ENCODE measurements around the gene MRPS10. TPM values are rescaled to one million over a fixed set of nuclear protein-coding genes. Genes with fewer than 3 reads are reported as not detected.

The MRPS10 gene
- total and polyA plus RNA-seq, 10 of the 15 experiments (the other 5 are each of a cell fraction or from before 2014, with no cell fraction given) = 28.5 to 83.3 (median 52.8) TPM

DNA sequence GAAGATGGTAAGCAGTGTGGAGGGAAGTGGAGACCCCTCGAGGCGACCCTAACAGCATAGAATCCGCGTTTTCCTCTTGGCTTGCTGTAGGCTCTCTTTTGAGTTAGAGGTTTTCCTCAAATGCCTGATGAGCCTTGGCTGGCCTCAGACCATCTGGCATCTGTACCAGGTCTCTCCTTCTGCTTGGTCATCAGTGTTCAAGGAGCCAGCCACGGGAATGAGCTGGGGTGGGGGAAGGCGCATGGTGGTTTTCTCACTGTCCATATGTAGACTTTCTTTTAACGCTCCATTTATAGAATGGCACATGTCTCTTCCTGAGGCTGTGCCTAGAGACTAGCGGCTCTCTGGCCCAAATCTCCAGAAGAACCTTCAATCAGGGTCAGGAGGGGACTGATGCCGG is 52.6 kb downstream of the MRPS10 start:
- ChIA-PET RAD21 (ENCODE audit: unreplicated experiment) (interaction anchor here (0.8 to 1.7 kb wide), 4 partner anchors 8 to 229 kb away, joined by 3 to 9 read pairs (median 4); no protein-coding TSS in a partner anchor), SMC1A (ENCODE audit: uncharacterized antibody, unreplicated experiment) (interaction anchor here (1.1 to 1.8 kb wide), 3 partner anchors 30 to 390 kb away, joined by 3 to 6 read pairs (median 4); no protein-coding TSS in a partner anchor), POLR2A (no interaction called here), CTCF (interaction anchor here (0.6 to 2.6 kb wide), 9 partner anchors 28 to 764 kb away, joined by 3 to 14 read pairs (median 4); no protein-coding TSS in a partner anchor)
- peaks cover 0 to 4% of the 10 kb centered on the region in 2 experiments; a peak in 2 of 4 replicates for H3K27me3 ChIP-seq (replicated peaks in 1 of 2; ENCODE audit: control insufficient read depth in 2 of 2, insufficient read depth in 2 of 2, low read length in 1 of 2)
- ATAC-seq (no peak), FAIRE-seq (no peak), DNase-seq (ENCODE audit: low read depth, low spot score) (no peak)
- H3K4me2 ChIP-seq (ENCODE audit: control insufficient read depth, insufficient read depth) = no peak overlapping the region
- no peak overlapping the region for H3K4me3 ChIP-seq
- BruUV-seq (replicated peaks) = no TSS peak
- no peaks in the 10 kb centered on the region for H3K4me1 ChIP-seq (ENCODE audit: control insufficient read depth, insufficient read depth, low read length)
- no peaks in the 10 kb centered on the region for H4K20me1 ChIP-seq (ENCODE audit: control insufficient read depth, insufficient read depth)
- H3K79me2 ChIP-seq (ENCODE audit: control insufficient read depth, insufficient read depth, low read length) = no peaks in the 10 kb centered on the region
- no peak overlapping the region for H3K9ac ChIP-seq (ENCODE audit: control insufficient read depth, insufficient read depth, low read length)
- no peaks in the 10 kb centered on the region for H3K9me3 ChIP-seq (replicated peaks; ENCODE audit: control insufficient read depth, insufficient read depth, low read length)
- H3K36me3 ChIP-seq (ENCODE audit: control insufficient read depth in 2 of 2, insufficient read depth in 2 of 2, low read length in 1 of 2) = no peaks in the 10 kb centered on the region
- intact Hi-C loops (cut with micrococcal nuclease; ENCODE audit: unreplicated experiment) (no loop called here), in situ Hi-C loops (cut with MboI) (loop anchor here (5.0 kb wide), 1 partner anchor 88 kb away; no protein-coding TSS in a partner anchor)
- no peak overlapping the region for H3K27ac ChIP-seq (ENCODE audit: control insufficient read depth, insufficient read depth)
- WGBS (ENCODE audit: insufficient coverage, insufficient replicate concordance, low lambda C conversion rate, missing lambda C conversion rate) = 57% methylated on average over 9 of the region's 9 CpGs
- H2AFZ ChIP-seq (ENCODE audit: control insufficient read depth, low read depth, low read length) = no peak overlapping the region
- TF ChIP-seq SREBF1 (IDR thresholded peaks at IDR 0.05; ENCODE audit: low read length) (no peak), IKZF2 (IDR thresholded peaks at IDR 0.05) (no peak), CHD4 (IDR thresholded peaks at IDR 0.05) (no peak), FOS (IDR thresholded peaks at IDR 0.05; ENCODE audit: borderline replicate concordance, extremely low read depth, insufficient read length) (no peak), HDGF (IDR thresholded peaks at IDR 0.05) (no peak), PML (IDR thresholded peaks at IDR 0.05; ENCODE audit: low read length) (no peak), RAD21 (IDR thresholded peaks at IDR 0.05; ENCODE audit: insufficient read depth, low read depth, low read length) (no peak), PAX8 (IDR thresholded peaks at IDR 0.05) (no peak), CBX5 (IDR thresholded peaks at IDR 0.05; ENCODE audit: low read depth) (no peak), RFX5 (IDR thresholded peaks at IDR 0.05; ENCODE audit: low read depth, low read length) (no peak), E4F1 (IDR thresholded peaks at IDR 0.05; ENCODE audit: borderline replicate concordance, partially characterized antibody) (no peak), ELK1 (IDR thresholded peaks at IDR 0.05; ENCODE audit: low read depth, low read length) (no peak), FOXK2 (IDR thresholded peaks at IDR 0.05) (no peak)
- TF ChIP-seq, protein P1, sequence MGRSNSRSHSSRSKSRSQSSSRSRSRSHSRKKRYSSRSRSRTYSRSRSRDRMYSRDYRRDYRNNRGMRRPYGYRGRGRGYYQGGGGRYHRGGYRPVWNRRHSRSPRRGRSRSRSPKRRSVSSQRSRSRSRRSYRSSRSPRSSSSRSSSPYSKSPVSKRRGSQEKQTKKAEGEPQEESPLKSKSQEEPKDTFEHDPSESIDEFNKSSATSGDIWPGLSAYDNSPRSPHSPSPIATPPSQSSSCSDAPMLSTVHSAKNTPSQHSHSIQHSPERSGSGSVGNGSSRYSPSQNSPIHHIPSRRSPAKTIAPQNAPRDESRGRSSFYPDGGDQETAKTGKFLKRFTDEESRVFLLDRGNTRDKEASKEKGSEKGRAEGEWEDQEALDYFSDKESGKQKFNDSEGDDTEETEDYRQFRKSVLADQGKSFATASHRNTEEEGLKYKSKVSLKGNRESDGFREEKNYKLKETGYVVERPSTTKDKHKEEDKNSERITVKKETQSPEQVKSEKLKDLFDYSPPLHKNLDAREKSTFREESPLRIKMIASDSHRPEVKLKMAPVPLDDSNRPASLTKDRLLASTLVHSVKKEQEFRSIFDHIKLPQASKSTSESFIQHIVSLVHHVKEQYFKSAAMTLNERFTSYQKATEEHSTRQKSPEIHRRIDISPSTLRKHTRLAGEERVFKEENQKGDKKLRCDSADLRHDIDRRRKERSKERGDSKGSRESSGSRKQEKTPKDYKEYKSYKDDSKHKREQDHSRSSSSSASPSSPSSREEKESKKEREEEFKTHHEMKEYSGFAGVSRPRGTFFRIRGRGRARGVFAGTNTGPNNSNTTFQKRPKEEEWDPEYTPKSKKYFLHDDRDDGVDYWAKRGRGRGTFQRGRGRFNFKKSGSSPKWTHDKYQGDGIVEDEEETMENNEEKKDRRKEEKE (IDR thresholded peaks at IDR 0.05) = no peak
- TF ChIP-seq, protein P2, sequence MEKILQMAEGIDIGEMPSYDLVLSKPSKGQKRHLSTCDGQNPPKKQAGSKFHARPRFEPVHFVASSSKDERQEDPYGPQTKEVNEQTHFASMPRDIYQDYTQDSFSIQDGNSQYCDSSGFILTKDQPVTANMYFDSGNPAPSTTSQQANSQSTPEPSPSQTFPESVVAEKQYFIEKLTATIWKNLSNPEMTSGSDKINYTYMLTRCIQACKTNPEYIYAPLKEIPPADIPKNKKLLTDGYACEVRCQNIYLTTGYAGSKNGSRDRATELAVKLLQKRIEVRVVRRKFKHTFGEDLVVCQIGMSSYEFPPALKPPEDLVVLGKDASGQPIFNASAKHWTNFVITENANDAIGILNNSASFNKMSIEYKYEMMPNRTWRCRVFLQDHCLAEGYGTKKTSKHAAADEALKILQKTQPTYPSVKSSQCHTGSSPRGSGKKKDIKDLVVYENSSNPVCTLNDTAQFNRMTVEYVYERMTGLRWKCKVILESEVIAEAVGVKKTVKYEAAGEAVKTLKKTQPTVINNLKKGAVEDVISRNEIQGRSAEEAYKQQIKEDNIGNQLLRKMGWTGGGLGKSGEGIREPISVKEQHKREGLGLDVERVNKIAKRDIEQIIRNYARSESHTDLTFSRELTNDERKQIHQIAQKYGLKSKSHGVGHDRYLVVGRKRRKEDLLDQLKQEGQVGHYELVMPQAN (conservative IDR thresholded peaks at IDR 0.05) = no peak
- TF ChIP-seq, protein P3, sequence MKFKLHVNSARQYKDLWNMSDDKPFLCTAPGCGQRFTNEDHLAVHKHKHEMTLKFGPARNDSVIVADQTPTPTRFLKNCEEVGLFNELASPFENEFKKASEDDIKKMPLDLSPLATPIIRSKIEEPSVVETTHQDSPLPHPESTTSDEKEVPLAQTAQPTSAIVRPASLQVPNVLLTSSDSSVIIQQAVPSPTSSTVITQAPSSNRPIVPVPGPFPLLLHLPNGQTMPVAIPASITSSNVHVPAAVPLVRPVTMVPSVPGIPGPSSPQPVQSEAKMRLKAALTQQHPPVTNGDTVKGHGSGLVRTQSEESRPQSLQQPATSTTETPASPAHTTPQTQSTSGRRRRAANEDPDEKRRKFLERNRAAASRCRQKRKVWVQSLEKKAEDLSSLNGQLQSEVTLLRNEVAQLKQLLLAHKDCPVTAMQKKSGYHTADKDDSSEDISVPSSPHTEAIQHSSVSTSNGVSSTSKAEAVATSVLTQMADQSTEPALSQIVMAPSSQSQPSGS (IDR thresholded peaks at IDR 0.05; ENCODE audit: low read length) = no peak

All from GM12878 (cell line).